22Rv1 (cell line): ENCODE measurements around the gene CFAP119.

Experiments used
- H3K27ac ChIP-seq: fragments of 450-650 bp; 2 replicates; pipeline ENCODE4 v1.5.1; 2017
- ZFX ChIP-seq: fragments of 450-650 bp; IDR thresholded peaks from 2 replicates; pipeline ENCODE4 v1.6.1; 2017; ENCODE audit warnings: antibody characterized with exemption, borderline replicate concordance
- TF ChIP-seq, protein P1 (sequence below): fragments of 450-650 bp; IDR thresholded peaks from 2 replicates; pipeline ENCODE4 v1.5.1; 2017; ENCODE audit warnings: mild to moderate bottlenecking

CFAP119 gene

DNA sequence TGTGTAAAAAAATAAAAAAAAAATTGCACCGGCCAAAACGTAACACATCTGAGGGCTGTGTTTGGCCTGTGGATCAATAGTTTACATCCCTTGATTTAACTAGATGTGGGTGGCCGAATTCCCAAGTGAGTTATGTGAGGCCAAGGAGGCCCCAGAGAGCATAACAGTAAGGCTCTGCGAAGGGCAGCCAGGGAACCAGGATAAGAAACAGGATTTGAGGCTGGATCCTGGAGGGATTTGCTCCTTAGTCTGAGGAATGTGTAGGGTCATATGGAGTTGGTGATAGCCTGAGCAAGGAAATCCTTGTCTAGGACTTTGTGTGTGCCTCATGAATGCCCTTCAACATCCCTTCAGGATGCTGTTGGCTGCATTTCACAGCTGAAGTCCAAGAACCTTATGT lies 11.7 kb downstream of the CFAP119 start:
- no peak overlapping the region for H3K27ac ChIP-seq
- TF ChIP-seq, protein P1, sequence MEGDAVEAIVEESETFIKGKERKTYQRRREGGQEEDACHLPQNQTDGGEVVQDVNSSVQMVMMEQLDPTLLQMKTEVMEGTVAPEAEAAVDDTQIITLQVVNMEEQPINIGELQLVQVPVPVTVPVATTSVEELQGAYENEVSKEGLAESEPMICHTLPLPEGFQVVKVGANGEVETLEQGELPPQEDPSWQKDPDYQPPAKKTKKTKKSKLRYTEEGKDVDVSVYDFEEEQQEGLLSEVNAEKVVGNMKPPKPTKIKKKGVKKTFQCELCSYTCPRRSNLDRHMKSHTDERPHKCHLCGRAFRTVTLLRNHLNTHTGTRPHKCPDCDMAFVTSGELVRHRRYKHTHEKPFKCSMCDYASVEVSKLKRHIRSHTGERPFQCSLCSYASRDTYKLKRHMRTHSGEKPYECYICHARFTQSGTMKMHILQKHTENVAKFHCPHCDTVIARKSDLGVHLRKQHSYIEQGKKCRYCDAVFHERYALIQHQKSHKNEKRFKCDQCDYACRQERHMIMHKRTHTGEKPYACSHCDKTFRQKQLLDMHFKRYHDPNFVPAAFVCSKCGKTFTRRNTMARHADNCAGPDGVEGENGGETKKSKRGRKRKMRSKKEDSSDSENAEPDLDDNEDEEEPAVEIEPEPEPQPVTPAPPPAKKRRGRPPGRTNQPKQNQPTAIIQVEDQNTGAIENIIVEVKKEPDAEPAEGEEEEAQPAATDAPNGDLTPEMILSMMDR = no peak
- no peak for TF ChIP-seq ZFX

GRCh38 chr16:30748634-30749445 lies 13.0 kb downstream of the CFAP119 start:
- no peak for TF ChIP-seq ZFX
- TF ChIP-seq, protein P1 = no peak
- H3K27ac ChIP-seq = peak overlapping the region; percentile 85

DNA sequence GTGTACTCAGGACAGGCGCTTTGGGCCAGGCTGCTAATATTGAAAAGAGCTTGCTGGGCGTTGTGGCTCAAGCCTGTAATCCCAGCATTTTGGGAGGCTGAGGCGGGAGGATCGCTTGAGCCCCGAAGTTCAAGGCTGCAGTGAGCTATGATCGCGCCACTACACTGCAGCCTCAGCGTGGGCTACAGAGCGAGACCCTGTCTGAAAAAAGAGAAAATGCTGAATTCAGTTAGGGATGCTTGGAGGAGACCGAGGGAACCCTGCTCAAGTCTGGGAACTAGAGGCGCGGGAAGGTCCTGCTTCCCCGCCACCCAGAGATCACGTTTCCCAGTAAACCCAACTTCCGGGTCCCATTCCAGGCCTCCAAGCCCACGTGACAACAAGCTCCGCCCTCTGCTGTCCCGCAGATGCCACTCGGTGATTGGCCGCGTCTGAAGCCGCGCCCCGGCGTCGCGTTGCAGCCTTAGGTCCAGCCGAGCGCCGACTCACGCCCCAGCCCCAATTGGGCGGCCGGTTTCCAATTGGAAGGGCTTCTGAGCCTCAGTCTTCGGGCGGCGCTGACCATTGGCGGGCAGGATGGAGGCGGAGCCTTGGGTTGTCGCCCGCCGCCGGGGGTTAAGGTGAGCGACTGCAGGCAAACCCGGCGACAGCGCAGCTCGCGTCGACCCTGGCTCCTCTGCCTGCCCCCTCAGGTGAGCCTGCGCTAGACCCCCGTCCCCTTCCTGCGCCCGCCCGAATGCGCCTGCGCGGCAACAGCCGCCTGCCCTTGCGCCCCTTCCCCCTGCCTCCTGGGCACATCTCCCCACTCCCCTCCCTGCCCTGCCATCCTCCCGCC lies 13.8 kb downstream of the CFAP119 start, which contains the start of gene PHKG2:
Gene PHKG2 (plus strand): TSS at position 627 of the 835 bp plus-strand sequence. CDS start 396 bp downstream, outside the sequence.
- H3K27ac ChIP-seq = peak within 1 kb of the TSS; percentile 85
- TF ChIP-seq ZFX = no peak
- TF ChIP-seq, protein P1 = no peak

DNA sequence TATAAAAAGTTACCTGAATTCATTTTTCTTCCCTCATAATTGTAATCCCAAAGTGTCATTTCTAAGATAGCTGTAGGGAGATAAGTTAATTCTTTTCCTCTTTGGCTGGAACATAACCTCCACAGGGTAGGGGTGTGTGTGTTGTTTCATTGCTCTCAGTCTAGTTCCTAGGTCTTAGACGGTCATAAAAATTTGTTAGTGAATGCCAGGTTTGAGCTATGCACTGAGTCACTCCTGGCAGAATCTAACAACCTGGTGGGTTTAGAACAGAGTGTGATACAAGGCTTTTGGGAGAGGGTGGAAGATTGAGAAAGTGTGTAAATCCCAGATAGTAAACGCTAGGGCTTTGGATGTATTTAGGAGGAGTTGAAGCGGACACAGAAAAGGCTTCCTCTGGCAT lies 14.5 kb downstream of the CFAP119 start:
- H3K27ac ChIP-seq = peak overlapping the region; percentile 85
- TF ChIP-seq, protein P1 = no peak
- no peak for TF ChIP-seq ZFX

DNA sequence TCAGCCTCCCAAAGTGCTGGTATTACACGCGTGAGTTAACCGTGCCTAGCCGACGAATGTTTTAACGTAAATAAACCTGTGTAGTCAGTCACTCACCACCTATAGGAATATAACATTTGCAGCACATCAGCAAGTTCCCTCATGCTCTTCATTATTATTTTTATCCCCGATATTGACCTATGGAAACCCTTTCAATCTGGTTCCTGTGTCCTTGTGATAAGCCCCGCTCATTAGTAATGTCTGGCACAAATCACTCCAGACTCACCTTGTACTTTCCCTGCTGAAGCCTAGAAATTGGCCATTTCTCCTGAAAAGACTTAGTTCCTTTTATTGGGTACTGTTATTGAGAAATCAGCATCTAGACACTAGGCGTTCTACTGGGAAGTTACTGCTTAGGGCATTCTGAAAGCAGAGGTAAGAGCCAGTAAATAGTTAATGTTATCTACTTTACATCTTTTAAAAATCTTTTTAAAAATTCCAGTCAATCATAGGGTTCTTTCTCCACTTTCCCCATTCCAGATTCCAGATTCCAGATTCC lies 15.2 kb downstream of the CFAP119 start:
- peak overlapping the region; percentile 85 for H3K27ac ChIP-seq
- TF ChIP-seq ZFX = no peak
- TF ChIP-seq, protein P1 = no peak

GRCh38 chr16:30745082-30745481 lies 16.8 kb downstream of the CFAP119 start:
- peak overlapping the region; percentile 22; the same call in 1 of the 2 replicates for H3K27ac ChIP-seq
- TF ChIP-seq, protein P1 = no peak
- TF ChIP-seq ZFX = no peak

- H3K27ac ChIP-seq = no peak overlapping the region
- no peak for TF ChIP-seq ZFX
- TF ChIP-seq, protein P1 = no peak
These were observed 17.7 kb downstream of the CFAP119 start for GRCh38 chr16:30744183-30744582.
